ENCODE results near the gene MADD. TPM values are rescaled to one million over a fixed set of nuclear protein-coding genes. Genes with fewer than 3 reads are reported as not detected.
"Not testable (repeated sequence)": the region's sequence is repeated elsewhere in the genome, so short reads cannot be mapped to it uniquely, and the experiment has no call there.

Gene MADD
- total and polyA plus RNA-seq, 3 donors from 2014 or later = 87.8 to 118 (median 103) TPM

DNA sequence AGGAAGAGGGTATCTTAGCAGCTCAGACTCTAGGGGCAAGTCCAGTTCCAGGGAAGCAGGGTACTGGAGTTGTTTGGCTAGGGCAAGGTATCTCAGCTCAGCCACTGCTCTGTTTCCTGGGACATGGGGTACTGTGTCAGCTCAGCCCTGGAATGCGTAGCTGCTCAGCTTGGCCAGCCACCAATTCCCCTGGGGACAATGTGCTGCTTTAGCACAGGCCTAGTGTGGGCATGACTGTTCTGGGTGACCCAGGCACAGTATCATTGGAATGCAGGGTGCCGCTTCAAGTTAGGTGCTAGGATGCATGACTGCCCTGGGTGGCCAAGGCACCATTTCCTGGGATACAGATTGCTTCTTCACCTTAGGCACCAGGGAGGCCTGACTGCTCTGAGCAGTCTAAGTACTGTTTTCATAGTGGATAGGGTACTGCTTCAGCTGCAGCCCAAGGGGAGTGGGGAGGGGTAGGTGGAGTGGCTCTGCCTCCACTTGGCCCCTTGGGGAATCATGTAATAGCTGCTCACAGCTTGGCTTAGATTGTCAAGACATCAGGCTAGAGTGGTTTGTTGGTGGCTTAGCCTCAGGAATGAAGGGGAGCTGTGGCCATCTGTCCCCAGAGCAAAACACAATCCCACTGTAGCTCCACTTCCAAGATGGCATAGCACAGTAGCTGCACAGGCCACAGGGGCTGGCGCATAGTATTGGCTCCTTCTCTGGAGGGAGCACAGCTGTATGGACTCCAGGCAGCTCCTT, 36.0 kb downstream of the MADD start:
- Histone ChIP-seq H3K27me3 (no peaks in the 10 kb centered on the region), H3K36me3 (ENCODE audit: low read depth, missing control alignments) (no peaks in the 10 kb centered on the region)
- 77 to 100% methylated on average over 1 to 3 of the region's 3 CpGs for WGBS, 2 donors

DNA sequence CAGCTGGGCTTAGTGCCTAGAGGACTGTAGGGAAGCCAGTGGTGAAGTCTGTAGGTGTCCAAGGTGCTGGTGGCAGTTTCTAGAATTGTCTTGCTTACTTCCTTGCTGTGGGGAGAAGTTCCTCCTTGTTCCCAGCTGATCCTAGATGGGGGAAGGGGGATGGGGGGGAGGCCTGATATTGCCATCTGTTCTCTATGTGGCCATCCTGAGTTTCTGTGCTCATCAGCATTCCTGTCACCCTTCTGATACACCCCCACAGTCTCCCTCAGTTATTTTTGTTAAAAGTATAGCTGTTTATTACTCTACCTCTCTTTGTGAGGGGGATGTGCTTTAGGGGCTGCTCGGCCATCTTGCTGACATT, 36.5 kb downstream of the MADD start:
- intact Hi-C loops (cut with DNase I; ENCODE audit: low total_unique reads) = no loop called here
- 93 to 100% methylated on average over 1 of the region's 1 CpG for WGBS, 2 donors
- Histone ChIP-seq H3K27me3 (no peaks in the 10 kb centered on the region), H3K4me1 (no peaks in the 10 kb centered on the region), H3K4me3 (no peak overlapping the region), H3K9me3 (no peaks in the 10 kb centered on the region), H3K27ac (no peak overlapping the region), H3K36me3 (ENCODE audit: low read depth, missing control alignments) (no peaks in the 10 kb centered on the region)
- DNase-seq = no peak
- TF ChIP-seq POLR2A (IDR thresholded peaks at IDR 0.05) = no peak
- TF ChIP-seq, protein P1, sequence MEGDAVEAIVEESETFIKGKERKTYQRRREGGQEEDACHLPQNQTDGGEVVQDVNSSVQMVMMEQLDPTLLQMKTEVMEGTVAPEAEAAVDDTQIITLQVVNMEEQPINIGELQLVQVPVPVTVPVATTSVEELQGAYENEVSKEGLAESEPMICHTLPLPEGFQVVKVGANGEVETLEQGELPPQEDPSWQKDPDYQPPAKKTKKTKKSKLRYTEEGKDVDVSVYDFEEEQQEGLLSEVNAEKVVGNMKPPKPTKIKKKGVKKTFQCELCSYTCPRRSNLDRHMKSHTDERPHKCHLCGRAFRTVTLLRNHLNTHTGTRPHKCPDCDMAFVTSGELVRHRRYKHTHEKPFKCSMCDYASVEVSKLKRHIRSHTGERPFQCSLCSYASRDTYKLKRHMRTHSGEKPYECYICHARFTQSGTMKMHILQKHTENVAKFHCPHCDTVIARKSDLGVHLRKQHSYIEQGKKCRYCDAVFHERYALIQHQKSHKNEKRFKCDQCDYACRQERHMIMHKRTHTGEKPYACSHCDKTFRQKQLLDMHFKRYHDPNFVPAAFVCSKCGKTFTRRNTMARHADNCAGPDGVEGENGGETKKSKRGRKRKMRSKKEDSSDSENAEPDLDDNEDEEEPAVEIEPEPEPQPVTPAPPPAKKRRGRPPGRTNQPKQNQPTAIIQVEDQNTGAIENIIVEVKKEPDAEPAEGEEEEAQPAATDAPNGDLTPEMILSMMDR (IDR thresholded peaks at IDR 0.05) = no peak

More for the DNA sequence above, 36.0 kb downstream of the MADD start:
- DNase-seq = peak; percentile 14
- Histone ChIP-seq H3K27ac (no peak overlapping the region), H3K4me1 (no peaks in the 10 kb centered on the region), H3K4me3 (no peak overlapping the region), H3K9me3 (no peaks in the 10 kb centered on the region)
- TF ChIP-seq POLR2A (IDR thresholded peaks at IDR 0.05) = no peak
- TF ChIP-seq, protein P1 (IDR thresholded peaks at IDR 0.05) = no peak
- intact Hi-C loops (cut with DNase I; ENCODE audit: low total_unique reads) = no loop called here

DNA sequence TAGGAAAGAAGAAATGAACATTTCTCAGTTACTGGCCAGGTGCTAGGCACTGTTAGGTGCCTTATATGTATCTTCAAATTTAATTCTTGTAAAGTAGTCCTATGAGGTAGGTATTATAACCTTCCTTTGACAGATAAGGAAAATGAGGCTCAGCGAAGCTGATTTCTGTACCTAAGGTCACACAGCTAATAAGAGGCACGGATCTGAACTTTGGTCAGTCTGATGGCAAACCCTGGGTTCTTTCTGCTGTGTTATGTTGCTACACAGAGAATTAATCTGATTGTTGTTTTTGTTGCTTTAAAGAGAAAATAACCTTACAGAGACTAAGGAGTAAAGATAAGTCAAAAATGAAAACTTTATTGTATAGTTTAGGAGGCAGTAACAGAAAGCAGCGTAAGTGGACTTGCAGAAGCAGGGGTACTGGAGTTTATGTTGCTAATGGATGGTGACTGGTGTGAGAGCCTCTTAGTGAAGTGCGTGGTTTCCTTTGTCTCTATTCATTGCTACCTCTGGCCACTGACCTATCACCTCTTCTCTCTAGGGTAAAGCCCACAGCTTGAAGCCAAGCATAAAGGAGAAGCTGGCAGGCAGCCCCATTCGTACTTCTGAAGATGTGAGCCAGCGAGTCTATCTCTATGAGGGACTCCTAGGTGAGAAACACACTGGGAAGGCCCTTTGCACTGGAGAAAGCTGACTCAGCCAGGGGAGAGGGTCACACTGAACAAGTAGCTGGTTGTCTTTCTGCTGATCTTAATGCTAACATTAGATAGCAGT, 38.3 kb downstream of the MADD start:
- Histone ChIP-seq H3K9me3 (no peaks in the 10 kb centered on the region), H3K27ac (no peak overlapping the region), H3K4me1 (no peaks in the 10 kb centered on the region), H3K36me3 (ENCODE audit: low read depth, missing control alignments) (no peaks in the 10 kb centered on the region), H3K4me3 (no peak overlapping the region), H3K27me3 (no peaks in the 10 kb centered on the region)
- 91% methylated on average over 6 of the region's 6 CpGs for WGBS, 2 donors
- intact Hi-C loops (cut with DNase I; ENCODE audit: low total_unique reads) = no loop called here
- peak; percentile 2 for DNase-seq
- TF ChIP-seq POLR2A (IDR thresholded peaks at IDR 0.05) = no peak
- TF ChIP-seq, protein P1 (IDR thresholded peaks at IDR 0.05) = no peak

DNA sequence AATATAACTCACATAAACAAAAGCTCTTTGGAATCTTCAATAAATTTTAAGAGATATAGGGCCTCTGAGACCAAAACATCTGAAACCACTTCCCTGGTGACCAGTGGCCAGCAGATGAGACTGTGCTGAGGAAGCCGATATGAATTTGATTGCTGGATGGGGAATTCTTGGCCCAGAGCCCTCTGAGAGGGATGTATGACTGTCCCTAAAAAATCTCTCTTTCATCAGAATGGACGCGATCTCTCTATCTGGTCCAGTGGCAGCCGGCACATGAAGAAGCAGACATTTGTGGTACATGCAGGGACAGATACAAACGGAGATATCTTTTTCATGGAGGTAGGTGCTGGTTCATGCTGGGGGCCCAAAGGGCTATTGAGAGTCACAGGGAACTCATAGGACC, 45.1 kb downstream of the MADD start:
- WGBS, 2 donors = 84 to 91% methylated on average over 5 of the region's 5 CpGs
- no peak for TF ChIP-seq POLR2A (IDR thresholded peaks at IDR 0.05)
- TF ChIP-seq, protein P1 (IDR thresholded peaks at IDR 0.05) = no peak
- no peaks in the 10 kb centered on the region for H3K27me3 ChIP-seq
- H3K4me1 ChIP-seq = no peaks in the 10 kb centered on the region
- no peaks in the 10 kb centered on the region for H3K9me3 ChIP-seq
- peak; percentile 9 for DNase-seq
- no peaks in the 10 kb centered on the region for H3K36me3 ChIP-seq (ENCODE audit: low read depth, missing control alignments)
- no peak overlapping the region for H3K4me3 ChIP-seq
- intact Hi-C loops (cut with DNase I; ENCODE audit: low total_unique reads) = no loop called here
- no peak overlapping the region for H3K27ac ChIP-seq

DNA sequence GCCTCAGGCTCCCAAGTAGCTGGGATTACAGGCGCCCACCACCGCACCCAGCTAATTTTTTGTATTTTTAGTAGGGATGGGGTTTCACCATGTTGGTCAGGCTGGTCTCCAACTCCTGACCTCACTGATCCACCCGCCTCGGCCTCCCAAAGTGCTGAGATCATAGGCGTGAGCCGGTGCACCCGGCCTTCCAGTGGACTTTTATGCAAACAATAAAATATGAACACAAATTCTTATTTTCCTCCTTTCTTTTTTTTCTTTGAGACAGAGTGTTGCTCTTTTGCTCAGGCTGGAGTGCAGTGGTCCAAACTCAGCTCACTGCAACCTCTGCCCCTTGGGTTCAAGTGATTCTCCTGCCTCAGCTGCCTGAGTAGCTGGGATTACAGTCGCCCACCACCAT, 46.6 kb downstream of the MADD start:
- WGBS, 2 donors = 86 to 94% methylated on average over 8 of the region's 8 CpGs
- H3K9me3 ChIP-seq; H3K27ac ChIP-seq; H3K4me1 ChIP-seq; H3K27me3 ChIP-seq; H3K36me3 ChIP-seq (ENCODE audit: low read depth, missing control alignments); H3K4me3 ChIP-seq; intact Hi-C loops (cut with DNase I; ENCODE audit: low total_unique reads): not testable (repeated sequence)
- peak; percentile 6 for DNase-seq
